Vagina (tissue), 2 donors: ENCODE data around the gene GALNTL6.

Experiments used
- CTCF ChIP-seq, 3 experiments: fragments of 450-650 bp in 2 of 3; fragments of 200-600 bp in 1 of 3; sonication (generic) in 1 of 3; IDR thresholded peaks; one replicate each; pipeline ENCODE4 v1.5.1; 2017 to 2019; ENCODE audit warnings: antibody characterized with exemption in 3 of 3, mild to moderate bottlenecking in 2 of 3, moderate library complexity in 2 of 3
- POLR2A ChIP-seq, 2 donors: fragments of 450-650 bp; IDR thresholded peaks; one replicate each; pipeline ENCODE4 v1.6.1; 2017; ENCODE audit warnings: antibody characterized with exemption in 2 of 2, mild to moderate bottlenecking in 2 of 2, moderate library complexity in 2 of 2
- POLR2AphosphoS5 ChIP-seq, 2 donors: sonication (generic); formaldehyde crosslinking; IDR thresholded peaks; one replicate each; pipeline ENCODE4 v1.9.0; 2017; ENCODE audit warnings: antibody characterized with exemption in 2 of 2, mild to moderate bottlenecking in 2 of 2, low read depth in 1 of 2; ENCODE audit not compliant: insufficient read depth in 1 of 2

- TF ChIP-seq CTCF (IDR thresholded peaks at IDR 0.05) (no peak), POLR2A (IDR thresholded peaks at IDR 0.05) (no peak), POLR2AphosphoS5 (IDR thresholded peaks at IDR 0.05; ENCODE audit: insufficient read depth in 1 of 2, low read depth in 1 of 2) (no peak)
Measured at GRCh38 chr4:172481802-172482508, 668.8 kb downstream of the GALNTL6 start.
